NCI-H1105 (cell line): Measurements from ENCODE around the gene IL1RAPL1.
"Not testable (repeated sequence)": the region's sequence is repeated elsewhere in the genome, so short reads cannot be mapped to it uniquely, and the experiment has no call there.

Experiments used
- DNase-seq: peaks from one replicate; lab custom pipeline; 2025; lab: John Stamatoyannopoulos, UW

Gene IL1RAPL1

GRCh38 chrX:28787206-28787605 is 200.0 kb downstream of the IL1RAPL1 start:
- no peak for DNase-seq

GRCh38 chrX:28800671-28801070 is 213.4 kb downstream of the IL1RAPL1 start:
- DNase-seq = not testable (repeated sequence)

- no peak for DNase-seq
Observed at GRCh38 chrX:28802625-28803024, 215.4 kb downstream of the IL1RAPL1 start.

GRCh38 chrX:28835991-28836390 is 248.7 kb downstream of the IL1RAPL1 start:
- DNase-seq = no peak

- DNase-seq = no peak
Observed at GRCh38 chrX:28843817-28844216, 256.6 kb downstream of the IL1RAPL1 start.

GRCh38 chrX:28847423-28847822 is 260.2 kb downstream of the IL1RAPL1 start:
- DNase-seq = no peak

GRCh38 chrX:28848707-28849106 is 261.5 kb downstream of the IL1RAPL1 start:
- no peak for DNase-seq

GRCh38 chrX:28850955-28851354 is 263.7 kb downstream of the IL1RAPL1 start:
- no peak for DNase-seq

GRCh38 chrX:28851871-28852270 is 264.6 kb downstream of the IL1RAPL1 start:
- DNase-seq = no peak

- no peak for DNase-seq
Observed at GRCh38 chrX:28854637-28855036, 267.4 kb downstream of the IL1RAPL1 start.

GRCh38 chrX:28876408-28876807 is 289.2 kb downstream of the IL1RAPL1 start:
- no peak for DNase-seq

GRCh38 chrX:28876901-28877300 is 289.7 kb downstream of the IL1RAPL1 start:
- no peak for DNase-seq

GRCh38 chrX:28880136-28880535 is 292.9 kb downstream of the IL1RAPL1 start:
- DNase-seq = no peak

- no peak for DNase-seq
Observed at GRCh38 chrX:28884823-28885222, 297.6 kb downstream of the IL1RAPL1 start.

GRCh38 chrX:28888416-28888815 is 301.2 kb downstream of the IL1RAPL1 start:
- DNase-seq = no peak

GRCh38 chrX:28889591-28890090 is 302.4 kb downstream of the IL1RAPL1 start:
- no peak for DNase-seq

GRCh38 chrX:28901637-28902036 is 314.4 kb downstream of the IL1RAPL1 start:
- DNase-seq = no peak

GRCh38 chrX:28910487-28910886 is 323.2 kb downstream of the IL1RAPL1 start:
- no peak for DNase-seq

GRCh38 chrX:28920153-28920943 is 333.1 kb downstream of the IL1RAPL1 start:
- peak; percentile 46 for DNase-seq

GRCh38 chrX:28922106-28922505 is 334.9 kb downstream of the IL1RAPL1 start:
- no peak for DNase-seq

- DNase-seq = no peak
Observed at GRCh38 chrX:28946846-28947245, 359.6 kb downstream of the IL1RAPL1 start.

- no peak for DNase-seq
Observed at GRCh38 chrX:28960063-28960462, 372.8 kb downstream of the IL1RAPL1 start.

- no peak for DNase-seq
Observed at GRCh38 chrX:28966331-28966730, 379.1 kb downstream of the IL1RAPL1 start.

GRCh38 chrX:28969126-28969525 is 381.9 kb downstream of the IL1RAPL1 start:
- no peak for DNase-seq
